ENCODE data around the gene COL27A1. TPM values are rescaled to one million over a fixed set of nuclear protein-coding genes. Genes with fewer than 3 reads are reported as not detected.

The COL27A1 gene
- total RNA-seq, 2 experiments from 2014 or later: 0.87 to 1.2 TPM

DNA sequence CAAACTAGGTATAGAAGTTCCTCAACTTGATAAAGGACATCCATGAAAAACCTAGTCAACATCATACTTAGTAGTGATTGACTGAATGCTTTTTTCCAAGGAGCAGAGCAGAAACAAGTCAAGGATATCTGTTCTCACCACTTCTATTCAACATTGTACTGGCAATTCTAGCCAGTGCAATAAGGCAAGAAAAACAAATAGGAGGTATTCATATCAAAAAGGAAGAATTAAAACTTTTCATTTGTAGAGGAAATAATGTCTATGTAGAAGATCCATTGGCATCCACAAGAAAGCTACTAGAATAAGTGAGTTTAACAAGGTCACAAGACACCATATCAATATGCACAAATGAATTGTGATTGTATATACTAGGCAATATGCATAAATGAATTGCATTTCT lies 139.3 kb downstream of the COL27A1 start:
- DNase-seq: no peak
- Mint-ChIP-seq H3K36me3 (ENCODE audit: low read depth) (no peaks in the 10 kb centered on the region), H3K9me3 (peaks cover 7% of the 10 kb centered on the region), H3K4me3 (no peak overlapping the region), H3K27me3 (peaks cover 6% of the 10 kb centered on the region), H3K4me1 (ENCODE audit: low read depth) (no peaks in the 10 kb centered on the region), H3K27ac (no peak overlapping the region)
- Histone ChIP-seq H3K27me3 (ENCODE audit: control insufficient read depth in 1 of 2, insufficient read depth in 2 of 2, low read length in 2 of 2) (no peaks in the 10 kb centered on the region), H3K36me3 (ENCODE audit: insufficient read depth, low read length) (no peaks in the 10 kb centered on the region), H3K4me3 (ENCODE audit: low read length) (no peak overlapping the region), H3K4me1 (ENCODE audit: insufficient read depth, low read length) (peaks cover 3% of the 10 kb centered on the region), H3K9me3 (ENCODE audit: control insufficient read depth in 1 of 2, insufficient read depth in 1 of 2, low read length in 2 of 2) (peaks cover 8 to 24% of the 10 kb centered on the region in 2 experiments), H3K27ac (ENCODE audit: low read depth in 1 of 2, low read length in 2 of 2) (no peak overlapping the region)
- ChIA-PET POLR2A (no interaction called here), CTCF (no interaction called here)
- no peak for ATAC-seq (ENCODE audit: poor library complexity)
- no peak for TF ChIP-seq CTCF (IDR thresholded peaks at IDR 0.05)
- intact Hi-C loops (cut with DNase I, micrococcal nuclease): no loop called here

GRCh38 chr9:114296338-114296737 lies 141.0 kb downstream of the COL27A1 start:
- CTCF ChIA-PET: no interaction called here
- Histone ChIP-seq H3K27ac (ENCODE audit: low read depth in 1 of 2, low read length in 2 of 2) (no peak overlapping the region), H3K9me3 (ENCODE audit: control insufficient read depth in 1 of 2, insufficient read depth in 1 of 2, low read length in 2 of 2) (peaks cover 8 to 24% of the 10 kb centered on the region in 2 experiments), H3K36me3 (ENCODE audit: insufficient read depth, low read length) (no peaks in the 10 kb centered on the region), H3K27me3 (ENCODE audit: control insufficient read depth in 1 of 2, insufficient read depth in 2 of 2, low read length in 2 of 2) (no peaks in the 10 kb centered on the region), H3K4me3 (ENCODE audit: low read length) (no peak overlapping the region), H3K4me1 (ENCODE audit: insufficient read depth, low read length) (no peaks in the 10 kb centered on the region)
- POLR2A ChIA-PET: no interaction called here
- no peaks in the 10 kb centered on the region for H3K36me3 Mint-ChIP-seq (ENCODE audit: low read depth)
- intact Hi-C loops (cut with DNase I, micrococcal nuclease): no loop called here
- no peak for ATAC-seq (ENCODE audit: poor library complexity)
- no peak overlapping the region for H3K4me3 Mint-ChIP-seq
- no peaks in the 10 kb centered on the region for H3K27me3 Mint-ChIP-seq
- H3K9me3 Mint-ChIP-seq: peaks cover 7% of the 10 kb centered on the region
- TF ChIP-seq CTCF (IDR thresholded peaks at IDR 0.05): no peak
- DNase-seq: no peak
- no peak overlapping the region for H3K27ac Mint-ChIP-seq
- H3K4me1 Mint-ChIP-seq (ENCODE audit: low read depth): no peaks in the 10 kb centered on the region

DNA sequence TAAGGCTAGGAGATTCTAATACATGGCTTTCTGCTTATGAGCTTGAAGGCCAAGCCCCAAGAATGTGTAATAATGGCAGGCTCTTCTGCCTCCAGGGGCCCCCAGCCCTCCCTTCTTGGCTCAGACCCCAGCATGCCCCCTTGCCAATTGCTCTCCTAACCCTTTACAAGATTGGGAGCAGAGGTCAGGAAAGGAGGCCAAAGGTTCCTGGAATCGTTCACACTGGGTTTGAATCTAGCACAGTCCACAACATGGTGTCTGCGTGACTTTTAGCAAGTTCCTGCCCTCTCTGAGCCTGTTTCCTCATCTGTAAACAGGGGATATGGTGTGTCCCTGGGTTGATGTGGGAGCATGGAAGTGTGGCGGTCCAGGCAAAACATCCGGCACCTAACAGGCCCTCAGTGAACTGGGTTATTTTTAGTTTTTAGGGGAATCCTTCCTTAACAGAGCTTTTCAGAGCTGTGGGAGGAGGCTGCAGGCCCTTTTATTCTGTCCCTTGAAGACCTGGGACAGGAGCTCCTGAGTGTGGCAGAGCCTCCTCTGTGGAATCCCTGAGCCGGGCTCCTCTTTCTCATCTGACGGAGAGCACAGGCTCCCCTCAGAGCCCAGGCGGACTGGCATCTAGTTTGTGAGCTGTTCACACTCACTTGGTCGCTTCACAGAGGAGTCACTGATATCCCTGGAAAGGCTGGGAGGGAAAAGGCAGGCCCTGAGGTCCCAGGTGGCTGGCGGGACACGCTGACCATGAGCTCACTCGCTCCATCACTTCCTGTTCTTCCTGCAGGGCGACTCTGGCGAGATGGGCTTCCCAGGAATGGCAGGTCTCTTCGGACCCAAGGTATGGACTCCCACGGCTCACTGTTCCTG lies 144.2 kb downstream of the COL27A1 start:
- DNase-seq (peak in 1 of 14 experiments; percentile 27), ATAC-seq (ENCODE audit: poor library complexity) (no peak)
- H3K4me3 ChIP-seq (ENCODE audit: low read length): no peak overlapping the region
- Mint-ChIP-seq H3K4me3 (no peak overlapping the region), H3K27ac (no peak overlapping the region), H3K4me1 (ENCODE audit: low read depth) (no peaks in the 10 kb centered on the region), H3K9me3 (peaks cover 7% of the 10 kb centered on the region), H3K27me3 (no peaks in the 10 kb centered on the region), H3K36me3 (ENCODE audit: low read depth) (no peaks in the 10 kb centered on the region)
- peaks cover 5 to 23% of the 10 kb centered on the region in 2 experiments for H3K9me3 ChIP-seq (ENCODE audit: control insufficient read depth in 1 of 2, insufficient read depth in 1 of 2, low read length in 2 of 2)
- no peaks in the 10 kb centered on the region for H3K36me3 ChIP-seq (ENCODE audit: insufficient read depth, low read length)
- no peak for TF ChIP-seq CTCF (IDR thresholded peaks at IDR 0.05)
- H3K4me1 ChIP-seq (ENCODE audit: insufficient read depth, low read length): no peaks in the 10 kb centered on the region
- ChIA-PET POLR2A (no interaction called here), CTCF (no interaction called here)
- intact Hi-C loops (cut with DNase I, micrococcal nuclease): no loop called here
- H3K27me3 ChIP-seq (ENCODE audit: control insufficient read depth in 1 of 2, insufficient read depth in 2 of 2, low read length in 2 of 2): no peaks in the 10 kb centered on the region
- no peak overlapping the region for H3K27ac ChIP-seq (ENCODE audit: low read depth in 1 of 2, low read length in 2 of 2)
